IPS-NIHi7 (cell line): Measurements from ENCODE around the gene RAP1A.

Experiments
- DNase-seq: peaks from one replicate; pipeline ENCODE4 v3.0.0; 2012; ENCODE audit warnings: mixed read lengths; ENCODE audit errors: extremely low spot score

The RAP1A gene

GRCh38 chr1:111756124-111756513, 136.5 kb downstream of the RAP1A start:
- no peak for DNase-seq

GRCh38 chr1:111758373-111758772, 138.8 kb downstream of the RAP1A start:
- DNase-seq, result no peak

- no peak for DNase-seq
Observed at GRCh38 chr1:111761717-111762116, 142.1 kb downstream of the RAP1A start.

- no peak for DNase-seq
Observed at GRCh38 chr1:111762332-111762731, 142.7 kb downstream of the RAP1A start.
